Measurements from ENCODE around the gene THAP7. TPM values are rescaled to one million over a fixed set of nuclear protein-coding genes. Genes with fewer than 3 reads are reported as not detected.

Gene THAP7
- total and polyA plus RNA-seq, 2 donors (not counting 3 experiments of a cell fraction or from before 2014, with no cell fraction given) = 13.5 to 24.4 TPM

- Histone ChIP-seq H3K9me1 (replicated peaks; ENCODE audit: control insufficient read depth, extremely low read depth, insufficient read depth, low read length) (no peaks in the 10 kb centered on the region), H3K9ac (replicated peaks; ENCODE audit: extremely low read depth, insufficient read depth, low read length) (no peak overlapping the region), H2AFZ (ENCODE audit: low read depth, low read length) (no peak overlapping the region), H3K79me2 (ENCODE audit: control insufficient read depth, insufficient read depth, low read length) (no peaks in the 10 kb centered on the region), H3K27ac (ENCODE audit: insufficient read depth, low read depth, low read length) (no peak overlapping the region), H3K4me1 (ENCODE audit: control insufficient read depth, extremely low read depth, insufficient read depth, low read length) (no peaks in the 10 kb centered on the region), H3K27me3 (ENCODE audit: control insufficient read depth in 2 of 2, insufficient read depth in 2 of 2, low read length in 2 of 2) (no peaks in the 10 kb centered on the region), H3K9me3 (replicated peaks; ENCODE audit: control insufficient read depth, insufficient read depth, low read length) (no peaks in the 10 kb centered on the region), H3K36me3 (ENCODE audit: control insufficient read depth in 2 of 2, extremely low read depth in 1 of 2, insufficient read depth in 2 of 2, low read length in 2 of 2) (peaks cover 6 to 40% of the 10 kb centered on the region in 2 experiments), H4K20me1 (replicated peaks; ENCODE audit: control insufficient read depth, extremely low read depth, insufficient read depth, low read length) (no peaks in the 10 kb centered on the region), H3K4me3 (replicated peaks in 1 of 3; ENCODE audit: insufficient read depth in 1 of 3, low read depth in 1 of 3, low read length in 3 of 3) (no peak overlapping the region), H3K4me2 (ENCODE audit: insufficient read depth, low read length) (no peak overlapping the region)
- ChIA-PET POLR2A (no interaction called here), CTCF (interaction anchor here (1.1 kb wide), 1 partner anchor 189 kb away, joined by 3 read pairs; no protein-coding TSS in a partner anchor)
- BruUV-seq (replicated peaks) = no TSS peak
- no peak for FAIRE-seq
- TF ChIP-seq EZH2 (IDR thresholded peaks at IDR 0.05; ENCODE audit: borderline replicate concordance, low read depth, low read length, severe bottlenecking) = no peak
- TF ChIP-seq MAX (IDR thresholded peaks at IDR 0.05; ENCODE audit: insufficient read depth, insufficient read length) = no peak
- intact Hi-C loops (cut with micrococcal nuclease) = no loop called here
- DNase-seq (ENCODE audit: low read depth, low spot score) = no peak
- dilution Hi-C loops (cut with MboI; ENCODE audit: extremely low pct_ligation_motif_present, low sequenced_read_pairs) = no loop called here
Measured at GRCh38 chr22:20992456-20993303, 9.2 kb downstream of the THAP7 start.

GRCh38 chr22:20992056-20992442 lies 9.9 kb downstream of the THAP7 start:
- H3K36me3 ChIP-seq (ENCODE audit: control insufficient read depth in 2 of 2, extremely low read depth in 1 of 2, insufficient read depth in 2 of 2, low read length in 2 of 2) = peaks cover 3 to 41% of the 10 kb centered on the region in 2 experiments
- H3K79me2 ChIP-seq (ENCODE audit: control insufficient read depth, insufficient read depth, low read length) = no peaks in the 10 kb centered on the region

More at GRCh38 chr22:20992056-20992442, 9.9 kb downstream of the THAP7 start:
- no TSS peak for BruUV-seq (replicated peaks)
- Histone ChIP-seq H3K9me1 (replicated peaks; ENCODE audit: control insufficient read depth, extremely low read depth, insufficient read depth, low read length) (no peaks in the 10 kb centered on the region), H3K4me3 (replicated peaks in 1 of 3; ENCODE audit: insufficient read depth in 1 of 3, low read depth in 1 of 3, low read length in 3 of 3) (no peak overlapping the region), H3K27me3 (ENCODE audit: control insufficient read depth in 2 of 2, insufficient read depth in 2 of 2, low read length in 2 of 2) (no peaks in the 10 kb centered on the region), H3K27ac (ENCODE audit: insufficient read depth, low read depth, low read length) (no peak overlapping the region), H3K4me1 (ENCODE audit: control insufficient read depth, extremely low read depth, insufficient read depth, low read length) (no peaks in the 10 kb centered on the region), H3K4me2 (ENCODE audit: insufficient read depth, low read length) (no peak overlapping the region), H3K9me3 (replicated peaks; ENCODE audit: control insufficient read depth, insufficient read depth, low read length) (no peaks in the 10 kb centered on the region), H2AFZ (ENCODE audit: low read depth, low read length) (no peak overlapping the region), H4K20me1 (replicated peaks; ENCODE audit: control insufficient read depth, extremely low read depth, insufficient read depth, low read length) (no peaks in the 10 kb centered on the region), H3K9ac (replicated peaks; ENCODE audit: extremely low read depth, insufficient read depth, low read length) (no peak overlapping the region)
- ChIA-PET CTCF (interaction anchor here (1.1 to 1.8 kb wide), 2 partner anchors 10 to 188 kb away, joined by 3 to 7 read pairs; partner anchors contain the start of gene LZTR1), POLR2A (no interaction called here)
- dilution Hi-C loops (cut with MboI; ENCODE audit: extremely low pct_ligation_motif_present, low sequenced_read_pairs) (no loop called here), intact Hi-C loops (cut with micrococcal nuclease) (no loop called here)
- TF ChIP-seq POLR2AphosphoS5 (IDR thresholded peaks at IDR 0.05; ENCODE audit: insufficient read depth, low read depth, low read length) = no peak
- no peak for TF ChIP-seq EZH2 (IDR thresholded peaks at IDR 0.05; ENCODE audit: borderline replicate concordance, low read depth, low read length, severe bottlenecking)
- no peak for TF ChIP-seq JUN (IDR thresholded peaks at IDR 0.05; ENCODE audit: borderline replicate concordance, insufficient read depth, insufficient read length, low read depth)
- no peak for TF ChIP-seq MYC (IDR thresholded peaks at IDR 0.05; ENCODE audit: low read depth, low read length)
- no peak for TF ChIP-seq MAX (IDR thresholded peaks at IDR 0.05; ENCODE audit: insufficient read depth, insufficient read length)
- TF ChIP-seq GATA2 (IDR thresholded peaks at IDR 0.05; ENCODE audit: insufficient read depth, insufficient read length, low read depth, low read length) = no peak
- TF ChIP-seq POLR2A (IDR thresholded peaks at IDR 0.05; ENCODE audit: low read depth, low read length) = no peak
- TF ChIP-seq CTCF (IDR thresholded peaks at IDR 0.05; ENCODE audit: extremely low read depth in 1 of 2, insufficient read depth in 1 of 2, low read depth in 1 of 2, low read length in 2 of 2) = no peak
- TF ChIP-seq FOS (IDR thresholded peaks at IDR 0.05; ENCODE audit: borderline replicate concordance, insufficient read depth, low read length) = no peak
- DNase-seq (ENCODE audit: low read depth, low spot score) (no peak), FAIRE-seq (no peak)

All from endothelial cell of umbilical vein (primary cell).